GM12878 (cell line): Measurements from ENCODE around the gene PTCD1. TPM values are rescaled to one million over a fixed set of nuclear protein-coding genes. Genes with fewer than 3 reads are reported as not detected.

Experiments used
- ATAC-seq: fragments of 200-7000 bp; cut with Tn5 transposase; 3 replicates; pipeline ENCODE4 v1.9.1; 2020; ENCODE audit warnings: mild to moderate bottlenecking, moderate library complexity
- BruUV-seq: library from RNA; stranded (reverse); fragments of 400-500 nt; replicated peaks from 2 replicates; lab custom pipeline; 2021; lab: Mats Ljungman, UMichigan
- CTCF ChIA-PET: fragments of 300-600 bp; sonication (Branson Sonifier 250); formaldehyde crosslinking; extraction: SDS; loops from one replicate; lab custom pipeline; 2021; ENCODE audit warnings: inconsistent platforms; lab: Yijun Ruan, JAX
- POLR2A ChIA-PET: fragments of 350-600 bp; formaldehyde crosslinking; extraction: SDS; loops from one replicate; lab custom pipeline; 2021; ENCODE audit warnings: inconsistent platforms; lab: Charles Lee
- RAD21 ChIA-PET: fragments of 300-600 bp; sonication (Branson Sonifier 250); formaldehyde crosslinking; loops from one replicate; lab custom pipeline; 2023; ENCODE audit warnings: antibody characterized with exemption; ENCODE audit not compliant: unreplicated experiment; lab: Charles Lee
- SMC1A ChIA-PET: fragments of 300-600 bp; sonication (Branson Sonifier 250); formaldehyde crosslinking; loops from one replicate; lab custom pipeline; 2023; ENCODE audit not compliant: unreplicated experiment, uncharacterized antibody; lab: Charles Lee
- DNase-seq: peaks from one replicate; pipeline ENCODE4 v3.0.0-alpha.2; 2011; ENCODE audit warnings: low read depth, low spot score
- FAIRE-seq: peaks from 3 replicates; lab custom pipeline; 2011; peaks lifted over from hg19 to GRCh38; lab: Jason Lieb, UNC
- H2AFZ ChIP-seq: 2 replicates; pipeline ENCODE4 v1.6.0; 2011; ENCODE audit warnings: low read depth, low read length, control low read depth; ENCODE audit not compliant: control insufficient read depth
- H3K27ac ChIP-seq: 2 replicates; pipeline ENCODE4 v1.5.1; 2011; ENCODE audit warnings: control low read depth; ENCODE audit not compliant: control insufficient read depth, insufficient read depth
- H3K27me3 ChIP-seq, 2 experiments: replicated peaks in 1 of 2; 2 replicates each; pipeline versions ENCODE4 v1.6.0 to v1.6.1; 2011; ENCODE audit warnings: low read length in 1 of 2; ENCODE audit not compliant: control insufficient read depth in 2 of 2, insufficient read depth in 2 of 2
- H3K36me3 ChIP-seq, 2 experiments: 2 replicates each; pipeline ENCODE4 v1.5.1; 2011; ENCODE audit warnings: low read length in 1 of 2; ENCODE audit not compliant: control insufficient read depth in 2 of 2, insufficient read depth in 2 of 2
- H3K4me1 ChIP-seq: 2 replicates; pipeline ENCODE4 v1.6.1; 2011; ENCODE audit warnings: mild to moderate bottlenecking, low read length, moderate library complexity, mixed read lengths; ENCODE audit not compliant: control insufficient read depth, insufficient read depth
- H3K4me2 ChIP-seq: 2 replicates; pipeline ENCODE4 v1.6.0; 2011; ENCODE audit warnings: control low read depth; ENCODE audit not compliant: control insufficient read depth, insufficient read depth
- H3K4me3 ChIP-seq: fragments of 200-600 bp; sonication (generic); 2 replicates; pipeline ENCODE4 v1.5.1; 2016
- H3K79me2 ChIP-seq: 2 replicates; pipeline ENCODE4 v1.6.0; 2011; ENCODE audit warnings: low read length; ENCODE audit not compliant: control insufficient read depth, insufficient read depth
- H3K9ac ChIP-seq: 2 replicates; pipeline ENCODE4 v1.8.0; 2011; ENCODE audit warnings: low read length, control low read depth, mixed read lengths; ENCODE audit not compliant: control insufficient read depth, insufficient read depth
- H3K9me3 ChIP-seq: replicated peaks from 3 replicates; pipeline ENCODE4 v1.5.1; 2011; ENCODE audit warnings: mild to moderate bottlenecking, low read length; ENCODE audit not compliant: control insufficient read depth, insufficient read depth
- H4K20me1 ChIP-seq: 2 replicates; pipeline ENCODE4 v1.6.0; 2011; ENCODE audit not compliant: control insufficient read depth, insufficient read depth
- MEF2A ChIP-seq: IDR thresholded peaks from 2 replicates; pipeline ENCODE4 v1.6.1; 2011; ENCODE audit warnings: low read depth, mild to moderate bottlenecking, low read length, moderate library complexity; ENCODE audit not compliant: insufficient read depth
- PML ChIP-seq: IDR thresholded peaks from 2 replicates; pipeline ENCODE4 v1.6.1; 2012; ENCODE audit warnings: low read length, inconsistent platforms
- POLR2A ChIP-seq: IDR thresholded peaks from 2 replicates; pipeline ENCODE4 v1.6.1; 2011; ENCODE audit warnings: low read depth, mild to moderate bottlenecking, low read length
- RUNX3 ChIP-seq: IDR thresholded peaks from 2 replicates; pipeline ENCODE4 v1.6.1; 2012; ENCODE audit warnings: low read length, inconsistent platforms
- WGBS: methylation state at CpG from one replicate; pipeline ENCODE4 v1.1.6; 2016; ENCODE audit warnings: low lambda C conversion rate; ENCODE audit not compliant: insufficient replicate concordance, insufficient coverage; ENCODE audit errors: missing lambda C conversion rate; 5-methylcytosine and 5-hydroxymethylcytosine counted together
- in situ Hi-C: fragments of 300-500 bp; cut with MboI; formaldehyde crosslinking; loops from 9 replicates; pipeline ENCODE4 v1.14.3; 2018; ENCODE audit warnings: mixed read lengths
- intact Hi-C: fragments of 100-400 bp; cut with micrococcal nuclease; formaldehyde crosslinking; loops from one replicate; pipeline ENCODE4 v1.14.2; 2022; ENCODE audit not compliant: unreplicated experiment
- polyA plus RNA-seq, 11 experiments: library from polyadenylated mRNA; depleted of rRNA in 4 of 11; unstranded in 6 of 11; stranded (reverse) in 5 of 11; fragments of >200 nt; fragmentation: Nextera tagmentation in 4 of 11; fragmentation: Illumina TruSeq in 1 of 11; extraction: Ambion mirVana in 4 of 11; extraction: Trizol in 1 of 11; gene quantifications; 1 replicate in 1 of 11; 2 replicates in 10 of 11; pipeline versions ENCODE4 v1.2.1 to v1.2.3, GENCODE V29; 2011 to 2016; ENCODE audit warnings: inconsistent platforms in 2 of 11, missing spikeins in 2 of 11, low read depth in 1 of 11
- total RNA-seq, 4 experiments: library from RNA; depleted of rRNA in 3 of 4; stranded (reverse); fragments of >200 nt in 3 of 4; fragmentation: Illumina TruSeq in 1 of 4; extraction: Trizol in 1 of 4; gene quantifications; 2 replicates each; pipeline versions ENCODE4 v1.2.1 to v1.2.3, GENCODE V29; 2013 to 2021

The PTCD1 gene
- total and polyA plus RNA-seq, 10 of the 15 experiments (the other 5 are each of a cell fraction or from before 2014, with no cell fraction given), result 0.26 to 9.7 (median 5.0) TPM

DNA sequence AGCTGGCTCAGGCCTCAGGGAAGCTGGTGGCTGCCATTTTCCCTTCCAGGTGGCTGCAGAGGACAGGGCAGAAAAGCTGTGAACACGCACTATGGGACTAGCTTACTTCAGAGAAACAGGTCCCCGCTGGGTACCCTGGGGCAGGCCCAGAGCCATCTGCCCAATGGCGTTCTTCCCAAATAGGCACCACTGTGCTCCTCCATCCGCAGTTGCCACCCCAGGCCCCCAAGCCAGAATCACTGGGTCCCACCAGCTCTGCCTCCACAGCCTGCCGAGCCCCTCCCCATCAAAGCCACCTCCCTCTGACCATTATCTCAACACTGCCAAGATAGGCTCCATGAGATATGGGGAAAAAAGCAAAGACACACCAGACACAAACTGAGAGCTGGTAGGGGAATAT is 18.4 kb downstream of the PTCD1 start:
- TF ChIP-seq RUNX3, result no peak
- 0 out of 2 replicates have a peak, but pooled peaks have one; percentile 3 for TF ChIP-seq PML
- SMC1A ChIA-PET, result interaction anchor here (1.5 kb wide), 1 partner anchor 15 kb away, joined by 4 read pairs; no protein-coding TSS in a partner anchor
- no peak overlapping the region for H3K9ac ChIP-seq

DNA sequence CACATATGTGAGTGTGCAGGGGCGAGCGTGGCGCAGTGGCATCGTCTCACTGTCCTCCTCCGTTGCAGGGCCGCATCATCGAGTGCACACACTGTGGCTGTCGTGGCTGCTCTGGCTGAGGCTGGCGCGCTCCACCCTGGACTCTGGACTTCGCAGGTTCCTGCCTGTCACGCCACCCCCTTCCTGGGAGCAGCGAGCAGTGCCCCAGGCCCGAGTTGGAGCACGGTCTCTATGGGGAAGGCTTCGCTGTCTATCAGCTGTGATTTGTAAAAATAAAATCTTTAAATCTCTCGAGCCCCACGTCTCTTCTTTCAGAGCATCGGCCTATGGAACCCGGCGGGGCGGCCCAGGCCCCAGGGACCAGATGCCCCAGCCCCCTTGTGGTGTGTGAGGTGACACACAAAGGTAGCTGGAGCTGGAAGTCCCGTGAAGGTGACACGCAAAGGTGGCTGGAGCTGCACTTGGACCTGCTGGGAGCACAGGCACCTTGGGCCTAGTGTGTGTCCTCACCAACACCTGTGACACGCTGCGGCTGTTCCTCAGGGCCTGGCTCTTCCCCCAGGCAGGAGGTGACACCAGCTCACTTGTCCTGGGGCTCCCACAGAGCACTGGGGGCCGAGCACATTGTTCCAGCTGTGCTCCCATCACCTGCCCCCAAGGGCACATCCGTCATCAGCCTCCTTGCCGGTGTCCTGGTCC is 19.1 kb downstream of the PTCD1 start:
- H3K36me3 ChIP-seq, result peaks cover 19 to 30% of the 10 kb centered on the region in 2 experiments
- in situ Hi-C loops, result no loop called here
- no peak for FAIRE-seq

More for the DNA sequence above, 18.4 kb downstream of the PTCD1 start:
- Histone ChIP-seq H3K27ac (no peak overlapping the region), H4K20me1 (no peaks in the 10 kb centered on the region), H3K4me1 (no peaks in the 10 kb centered on the region), H3K9me3 (no peaks in the 10 kb centered on the region), H3K79me2 (no peaks in the 10 kb centered on the region), H3K36me3 (peaks cover 11 to 35% of the 10 kb centered on the region in 2 experiments), H3K4me3 (no peak overlapping the region), H3K4me2 (no peak overlapping the region), H2AFZ (no peak overlapping the region), H3K27me3 (no peaks in the 10 kb centered on the region)
- BruUV-seq, result no TSS peak
- intact Hi-C loops, result no loop called here
- in situ Hi-C loops, result no loop called here
- CTCF ChIA-PET, result interaction anchor here (0.6 to 1.4 kb wide), 3 partner anchors 11 to 340 kb away, joined by 3 read pairs; partner anchors contain the start of gene BUD31
- FAIRE-seq, result no peak
- 98% methylated on average over 5 of the region's 5 CpGs for WGBS
- no peak for DNase-seq
- POLR2A ChIA-PET, result interaction anchor here (0.8 to 1.7 kb wide), 3 partner anchors 11 to 17 kb away, joined by 3 to 7 read pairs (median 3); partner anchors contain the start of gene BUD31
- RAD21 ChIA-PET, result no interaction called here
- no peak for ATAC-seq

More for the DNA sequence above, 19.1 kb downstream of the PTCD1 start:
- intact Hi-C loops, result no loop called here
- Histone ChIP-seq H2AFZ (no peak overlapping the region), H3K27me3 (no peaks in the 10 kb centered on the region), H3K9ac (no peak overlapping the region), H3K79me2 (no peaks in the 10 kb centered on the region), H3K4me2 (no peak overlapping the region), H3K9me3 (no peaks in the 10 kb centered on the region), H3K4me1 (no peaks in the 10 kb centered on the region), H3K27ac (no peak overlapping the region), H3K4me3 (no peak overlapping the region), H4K20me1 (no peaks in the 10 kb centered on the region)
- ChIA-PET SMC1A (interaction anchor here (1.5 kb wide), 1 partner anchor 16 kb away, joined by 4 read pairs; no protein-coding TSS in a partner anchor), CTCF (interaction anchor here (1.0 to 1.4 kb wide), 2 partner anchors 10 to 55 kb away, joined by 3 read pairs; partner anchors contain the start of gene BUD31), POLR2A (interaction anchor here (0.5 to 1.7 kb wide), 3 partner anchors 10 to 92 kb away, joined by 3 to 7 read pairs (median 3); partner anchors contain the start of gene BUD31), RAD21 (no interaction called here)
- no peak for ATAC-seq
- no peak for DNase-seq
- TF ChIP-seq POLR2A (peak; percentile 64), MEF2A (no peak)
- no TSS peak for BruUV-seq
- WGBS, result 95% methylated on average over 20 of the region's 29 CpGs
